GM18951 (cell line): ENCODE data around the gene CCDC187.

Source experiments
- POLR2A ChIP-seq: IDR thresholded peaks from 4 replicates; pipeline ENCODE4 v1.6.1; 2011; ENCODE audit warnings: mild to moderate bottlenecking; ENCODE audit not compliant: insufficient read length, insufficient read depth; ENCODE audit errors: extremely low read depth
- in situ Hi-C: fragments of 300-500 bp; cut with MboI; formaldehyde crosslinking; loops from one replicate; pipeline ENCODE4 v1.12.0; 2022; ENCODE audit warnings: low sequenced_read_pairs, mixed read lengths, inconsistent platforms; ENCODE audit not compliant: unreplicated experiment

Gene CCDC187

DNA sequence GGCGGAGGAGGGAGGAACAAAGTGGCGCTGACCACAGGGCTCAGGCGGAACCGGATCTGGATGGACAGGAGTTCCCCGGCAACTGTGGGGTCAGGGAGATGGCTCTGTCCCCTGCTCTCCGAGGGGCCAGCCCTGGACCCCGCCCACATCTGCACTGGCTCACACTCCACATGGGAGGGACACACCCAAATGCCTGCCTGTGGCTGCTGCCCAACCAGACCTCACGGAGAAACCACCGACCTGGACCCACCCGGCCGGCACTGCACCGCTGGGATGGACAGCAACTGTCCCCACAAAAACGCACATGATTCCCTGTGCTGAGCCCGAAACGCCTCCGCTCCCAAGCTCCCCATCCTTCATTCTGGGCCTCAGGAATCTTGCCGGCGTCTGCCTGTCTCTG is 4.8 kb downstream of the CCDC187 start:
- in situ Hi-C loops: no loop called here
- no peak for TF ChIP-seq POLR2A

DNA sequence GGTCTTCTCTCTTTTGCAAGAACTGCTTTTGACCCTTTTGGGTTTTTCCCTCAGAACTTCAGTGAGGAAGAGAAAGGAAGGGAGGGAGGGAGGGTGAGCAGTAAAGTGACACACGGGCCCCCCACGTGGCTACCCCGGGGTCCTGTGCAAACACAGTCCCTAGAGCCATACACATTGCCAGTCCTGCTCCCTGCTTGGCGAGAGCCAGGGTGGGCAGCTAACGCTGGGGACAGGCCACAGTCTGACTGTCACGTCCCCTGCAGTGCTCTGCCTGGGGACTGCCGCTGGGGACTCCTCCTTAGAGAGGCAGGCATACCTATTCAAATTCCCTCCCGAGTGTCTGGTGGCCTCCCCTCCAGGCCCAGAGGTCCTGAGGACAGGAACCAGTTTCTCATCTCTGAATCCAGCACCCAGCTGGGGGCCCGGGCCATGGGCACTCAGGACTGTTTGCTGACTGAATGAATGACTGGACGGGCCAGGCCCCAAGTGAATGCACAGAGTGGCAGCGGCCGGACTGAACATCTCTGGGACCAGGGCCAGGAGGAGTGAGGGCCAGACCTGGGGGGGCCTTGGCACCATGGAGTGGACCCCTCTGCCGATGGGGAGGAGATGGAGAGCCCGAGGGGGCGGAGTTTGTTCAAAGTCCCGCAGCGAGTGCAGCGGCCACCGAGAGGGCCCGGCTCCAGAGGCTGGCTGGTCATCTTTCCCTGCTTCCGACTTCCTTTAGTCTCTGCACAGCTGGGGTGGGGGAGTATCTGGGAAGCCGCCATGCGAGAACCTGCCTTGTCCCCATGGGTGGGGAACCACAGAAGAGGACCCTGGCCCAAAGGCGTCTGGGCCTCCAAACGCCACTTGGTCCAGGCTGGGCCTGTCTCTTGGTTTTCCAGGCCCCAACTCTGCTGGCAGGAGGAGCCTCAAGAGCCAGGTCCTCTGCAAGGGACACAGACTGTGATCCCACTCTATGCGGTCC is 5.8 kb downstream of the CCDC187 start:
- in situ Hi-C loops: no loop called here
- no peak for TF ChIP-seq POLR2A

- TF ChIP-seq POLR2A: no peak
- in situ Hi-C loops: no loop called here
Measured at GRCh38 chr9:136297016-136297691, 6.7 kb downstream of the CCDC187 start.

- no peak for TF ChIP-seq POLR2A
- in situ Hi-C loops: no loop called here
Measured at GRCh38 chr9:136296434-136297015, 7.4 kb downstream of the CCDC187 start.

- TF ChIP-seq POLR2A: no peak
- in situ Hi-C loops: no loop called here
Measured at GRCh38 chr9:136295542-136296433, 8.1 kb downstream of the CCDC187 start.

DNA sequence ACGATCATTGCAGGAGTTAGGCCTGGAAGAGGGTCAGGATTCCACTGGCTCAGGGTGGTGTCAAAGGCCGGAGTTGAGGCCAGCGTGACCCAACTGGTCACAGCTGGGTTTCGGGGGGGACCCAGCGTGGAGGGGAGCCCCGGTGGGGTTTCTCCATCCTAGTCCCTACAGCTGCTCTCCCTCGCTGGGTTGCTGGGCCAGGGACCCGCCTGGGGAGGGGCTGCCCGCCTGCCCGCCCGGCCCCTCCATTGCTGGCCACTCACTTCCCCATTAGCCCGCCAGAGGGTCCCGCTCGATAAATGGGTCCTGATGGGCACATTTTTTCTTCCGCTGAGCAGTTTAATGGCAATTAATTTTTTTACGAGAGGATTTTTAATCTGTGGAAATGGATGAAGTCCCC is 8.8 kb downstream of the CCDC187 start:
- no peak for TF ChIP-seq POLR2A
- in situ Hi-C loops: no loop called here

DNA sequence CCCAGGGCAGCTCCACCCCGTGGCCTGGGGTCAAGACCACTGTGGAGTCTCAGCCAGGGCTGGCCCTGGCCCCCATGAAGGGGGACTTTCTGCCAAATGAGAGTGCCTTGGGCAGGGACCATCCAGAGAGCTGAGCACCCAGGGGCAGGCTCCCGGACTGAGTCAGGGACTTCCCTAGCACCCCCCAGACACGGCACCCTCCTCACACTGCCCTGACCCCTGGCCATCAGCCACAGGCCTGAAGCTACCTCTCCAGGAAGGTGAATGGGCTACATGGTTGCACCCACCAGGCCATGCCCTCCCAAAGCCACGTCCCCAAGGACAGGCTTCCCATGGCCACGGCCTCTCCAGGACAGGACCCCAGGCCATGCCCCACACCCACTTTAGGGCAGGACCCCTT is 9.5 kb downstream of the CCDC187 start:
- in situ Hi-C loops: no loop called here

GRCh38 chr9:136293476-136294077 is 10.3 kb downstream of the CCDC187 start:
- TF ChIP-seq POLR2A: no peak
- in situ Hi-C loops: no loop called here

More for the DNA sequence above, 9.5 kb downstream of the CCDC187 start:
- no peak for TF ChIP-seq POLR2A

DNA sequence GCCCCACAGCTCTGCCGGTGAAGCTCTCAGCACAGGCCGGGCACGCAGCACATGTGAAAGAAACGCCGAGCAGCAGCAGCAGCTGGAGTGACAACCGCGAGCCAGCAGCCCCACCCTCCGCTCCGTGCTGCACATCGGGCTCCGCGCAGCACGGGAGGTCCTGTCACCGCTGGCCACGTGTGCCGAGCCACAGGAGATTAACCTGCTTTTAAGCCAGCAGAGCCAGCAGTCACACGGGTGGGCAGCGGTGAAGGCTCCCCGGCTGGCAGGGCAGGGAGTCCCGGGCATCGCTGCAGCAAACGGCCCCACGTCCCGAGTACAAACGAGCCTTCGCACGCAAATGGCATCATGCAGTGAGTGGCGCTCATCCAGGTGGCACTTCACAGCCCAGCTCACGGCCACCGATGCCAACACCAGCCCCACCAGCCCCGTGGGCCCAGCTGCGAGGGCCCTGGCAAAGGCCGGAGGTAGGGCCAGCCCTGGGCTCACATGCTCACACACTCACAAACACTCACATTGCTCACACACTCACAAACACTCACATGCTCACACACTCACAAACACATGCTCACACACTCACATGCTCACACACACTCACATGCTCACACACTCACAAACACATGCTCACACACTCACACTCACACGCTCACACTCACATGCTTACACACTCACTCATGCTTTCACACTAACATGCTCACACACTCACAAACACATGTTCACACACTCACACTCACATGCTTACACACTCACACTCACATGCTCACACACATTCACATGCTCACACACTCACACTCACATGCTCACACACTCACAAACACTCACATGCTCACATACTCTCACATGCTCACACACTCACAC is 11.1 kb downstream of the CCDC187 start:
- in situ Hi-C loops: no loop called here
- no peak for TF ChIP-seq POLR2A

GRCh38 chr9:136292026-136292538 is 11.8 kb downstream of the CCDC187 start:
- no peak for TF ChIP-seq POLR2A
- in situ Hi-C loops: no loop called here

DNA sequence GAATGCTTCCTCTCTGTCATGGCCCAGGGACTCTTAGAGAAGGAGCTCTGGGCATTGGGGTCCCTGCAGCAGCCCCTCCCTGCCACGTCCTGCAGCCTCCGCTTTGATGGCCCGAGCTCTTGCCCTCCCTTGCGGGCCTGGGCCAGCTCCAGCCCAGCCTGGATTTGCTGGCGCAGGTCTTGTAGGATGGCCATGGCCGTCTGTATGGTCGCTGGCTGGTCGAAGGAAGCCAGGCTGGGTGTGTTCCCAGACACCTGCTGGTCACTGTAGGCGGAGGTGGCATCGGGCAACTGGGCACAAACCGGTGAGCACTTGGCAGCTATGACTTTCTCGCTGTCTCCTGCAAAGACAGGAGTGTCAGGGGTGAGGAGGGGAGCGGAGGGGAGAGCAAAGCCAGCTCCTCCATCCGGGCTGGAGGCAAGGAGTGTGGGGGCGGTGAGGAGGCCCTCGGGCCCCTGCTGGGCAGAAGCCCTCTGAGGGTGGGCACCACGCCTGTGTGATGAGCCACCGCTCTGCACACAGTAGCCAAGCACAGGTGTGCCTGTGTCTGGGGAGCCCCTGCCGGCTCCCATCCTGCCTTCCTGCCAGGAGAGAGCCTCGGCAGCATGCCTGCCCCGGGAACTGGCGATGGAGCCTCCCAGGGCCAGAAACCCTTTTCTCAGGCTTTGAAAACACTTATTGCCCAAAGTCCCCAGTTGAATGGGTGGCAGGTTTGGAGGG is 12.4 kb downstream of the CCDC187 start:
- TF ChIP-seq POLR2A: no peak
- in situ Hi-C loops: no loop called here
